Upper lobe of right lung (tissue), 1 donor: Measurements from ENCODE around the gene NEK4. TPM values are rescaled to one million over a fixed set of nuclear protein-coding genes. Genes with fewer than 3 reads are reported as not detected.

Source experiments
- ATAC-seq: fragments of 200-7000 bp; cut with Tn5 transposase; one replicate; pipeline ENCODE4 v1.9.1; 2020; ENCODE audit warnings: mild to moderate bottlenecking, moderate library complexity
- DNase-seq: peaks from one replicate; pipeline ENCODE4 v3.0.0-alpha.2; 2020
- H3K27ac ChIP-seq: fragments of 200-600 bp; one replicate; pipeline ENCODE4 v1.8.0; 2022
- H3K27me3 ChIP-seq: fragments of 200-600 bp; one replicate; pipeline ENCODE4 v1.8.0; 2022; ENCODE audit warnings: mild to moderate bottlenecking
- H3K36me3 ChIP-seq: fragments of 200-600 bp; one replicate; pipeline ENCODE4 v1.8.0; 2022
- H3K4me1 ChIP-seq: fragments of 200-600 bp; one replicate; pipeline ENCODE4 v1.8.0; 2022
- H3K4me3 ChIP-seq: fragments of 200-600 bp; one replicate; pipeline ENCODE4 v1.8.0; 2022; ENCODE audit warnings: mild to moderate bottlenecking
- H3K9me3 ChIP-seq: fragments of 200-600 bp; one replicate; pipeline ENCODE4 v1.8.0; 2022
- CTCF ChIP-seq: fragments of 200-600 bp; IDR thresholded peaks from one replicate; pipeline ENCODE4 v1.8.0; 2022; ENCODE audit warnings: antibody characterized with exemption
- intact Hi-C: fragments of 100-400 bp; cut with DNase I; formaldehyde crosslinking; loops from one replicate; pipeline ENCODE4 v1.11.0; 2022
- total RNA-seq: library from RNA; stranded (reverse); fragmentation: NEBNext Ultra II Directional; extraction: Animal tissue kit (Norgen Biotek cat#: 25700); gene quantifications from one replicate; pipeline ENCODE4 v1.2.1, GENCODE V29; 2021
- donor health status: DM: no; HTN: yes; CAD: no; lungs with severe emphysema.

Gene NEK4
- total RNA-seq, 1 donor from 2014 or later = 27.2 TPM

GRCh38 chr3:52752045-52752660, 18.6 kb downstream of the NEK4 start:
- TF ChIP-seq CTCF = no peak
- Histone ChIP-seq H3K27ac (no peak overlapping the region), H3K36me3 (peaks cover 80% of the 10 kb centered on the region)

GRCh38 chr3:52743721-52744120, 27.0 kb downstream of the NEK4 start:
- no peak overlapping the region for H3K4me3 ChIP-seq
- DNase-seq (no peak), ATAC-seq (no peak)
- no peaks in the 10 kb centered on the region for H3K4me1 ChIP-seq
- H3K36me3 ChIP-seq = peaks cover 98% of the 10 kb centered on the region
- no peak overlapping the region for H3K27ac ChIP-seq
- intact Hi-C loops = no loop called here
- no peaks in the 10 kb centered on the region for H3K27me3 ChIP-seq
- TF ChIP-seq CTCF = no peak
- H3K9me3 ChIP-seq = no peaks in the 10 kb centered on the region

More at GRCh38 chr3:52752045-52752660, 18.6 kb downstream of the NEK4 start:
- no peaks in the 10 kb centered on the region for H3K27me3 ChIP-seq
- ATAC-seq (peak; percentile 39), DNase-seq (no peak)
- H3K4me3 ChIP-seq = no peak overlapping the region
- H3K9me3 ChIP-seq = no peaks in the 10 kb centered on the region
- intact Hi-C loops = no loop called here
- no peaks in the 10 kb centered on the region for H3K4me1 ChIP-seq

GRCh38 chr3:52743152-52743551, 27.6 kb downstream of the NEK4 start:
- no peak overlapping the region for H3K27ac ChIP-seq
- H3K27me3 ChIP-seq = no peaks in the 10 kb centered on the region
- no peak overlapping the region for H3K4me3 ChIP-seq
- peaks cover 98% of the 10 kb centered on the region for H3K36me3 ChIP-seq
- intact Hi-C loops = no loop called here
- H3K4me1 ChIP-seq = no peaks in the 10 kb centered on the region
- no peak for ATAC-seq
- DNase-seq = no peak
- no peak for TF ChIP-seq CTCF
- no peaks in the 10 kb centered on the region for H3K9me3 ChIP-seq

- H3K36me3 ChIP-seq = peaks cover 94% of the 10 kb centered on the region
- no peaks in the 10 kb centered on the region for H3K9me3 ChIP-seq
- H3K4me1 ChIP-seq = no peaks in the 10 kb centered on the region
- intact Hi-C loops = no loop called here
- ATAC-seq = peak; percentile 51
- H3K4me3 ChIP-seq = no peak overlapping the region
- H3K27ac ChIP-seq = no peak overlapping the region
- no peaks in the 10 kb centered on the region for H3K27me3 ChIP-seq
- peak; percentile 57 for TF ChIP-seq CTCF
- no peak for DNase-seq
These were observed 28.2 kb downstream of the NEK4 start for GRCh38 chr3:52742418-52743041.

- Histone ChIP-seq H3K27ac (no peak overlapping the region), H3K9me3 (no peaks in the 10 kb centered on the region), H3K4me1 (no peaks in the 10 kb centered on the region), H3K27me3 (no peaks in the 10 kb centered on the region), H3K36me3 (peaks cover 87% of the 10 kb centered on the region), H3K4me3 (no peak overlapping the region)
- intact Hi-C loops = loop anchor here (5.0 kb wide), 1 partner anchor 253 kb away; no protein-coding TSS in a partner anchor
- DNase-seq (no peak), ATAC-seq (no peak)
- TF ChIP-seq CTCF = no peak
These were observed 31.0 kb downstream of the NEK4 start for GRCh38 chr3:52739730-52740129.
